HG03095 (cell line): ENCODE results near the gene CAMTA1.

Experiments used
- ATAC-seq: cut with Tn5 transposase; IDR thresholded peaks from one replicate; pipeline ENCODE4 v1.9.1; 2021; ENCODE audit warnings: moderate library complexity; ENCODE audit not compliant: unreplicated experiment

The CAMTA1 gene

GRCh38 chr1:6779089-6779805 lies 6.0 kb upstream of the CAMTA1 start:
- ATAC-seq: no peak

- ATAC-seq: no peak
Measured at GRCh38 chr1:6782151-6782550, 3.1 kb upstream of the CAMTA1 start.

GRCh38 chr1:6783221-6783620 lies 2.0 kb upstream of the CAMTA1 start:
- ATAC-seq: no peak

- ATAC-seq: no peak
Measured at GRCh38 chr1:6783936-6784559, 1.2 kb upstream of the CAMTA1 start.

DNA sequence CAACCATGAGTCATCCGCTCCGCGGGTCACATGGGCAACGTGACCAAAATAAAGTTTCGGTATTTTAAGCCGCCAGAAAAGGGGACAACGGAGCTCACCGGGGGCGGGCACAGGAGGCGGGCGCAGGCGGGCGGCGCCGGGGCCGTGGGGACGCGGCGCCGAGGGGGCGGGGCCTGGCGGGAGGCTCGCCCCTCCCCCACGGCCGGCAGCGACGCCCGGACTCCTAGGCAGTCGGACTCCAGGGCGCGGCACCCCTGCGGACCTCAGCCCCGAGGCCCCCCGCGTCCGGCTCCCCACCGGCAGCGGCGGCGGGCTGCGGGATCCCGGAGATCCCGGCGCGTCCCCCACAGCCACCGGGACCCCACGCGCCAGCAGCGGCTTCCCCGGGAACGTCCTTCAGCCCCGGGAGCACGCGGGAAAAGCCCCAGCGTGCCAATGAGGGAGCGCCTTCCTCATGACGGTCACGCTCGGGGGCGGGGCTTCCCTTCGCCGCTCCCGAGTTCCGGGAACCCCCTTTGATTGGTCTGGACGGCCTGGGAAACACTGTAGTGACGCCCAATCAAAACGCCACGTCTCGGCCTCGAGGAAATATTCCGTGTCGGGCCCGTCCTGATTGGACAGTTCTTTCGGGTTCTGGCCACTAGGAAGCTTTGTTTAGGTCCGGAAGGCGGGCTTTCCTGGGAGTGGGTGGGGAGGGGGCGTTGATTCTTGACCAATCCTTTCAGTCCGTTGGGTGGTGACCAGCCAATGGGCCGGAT lies 515 bp upstream of the CAMTA1 start:
- ATAC-seq: peak; percentile 63

DNA sequence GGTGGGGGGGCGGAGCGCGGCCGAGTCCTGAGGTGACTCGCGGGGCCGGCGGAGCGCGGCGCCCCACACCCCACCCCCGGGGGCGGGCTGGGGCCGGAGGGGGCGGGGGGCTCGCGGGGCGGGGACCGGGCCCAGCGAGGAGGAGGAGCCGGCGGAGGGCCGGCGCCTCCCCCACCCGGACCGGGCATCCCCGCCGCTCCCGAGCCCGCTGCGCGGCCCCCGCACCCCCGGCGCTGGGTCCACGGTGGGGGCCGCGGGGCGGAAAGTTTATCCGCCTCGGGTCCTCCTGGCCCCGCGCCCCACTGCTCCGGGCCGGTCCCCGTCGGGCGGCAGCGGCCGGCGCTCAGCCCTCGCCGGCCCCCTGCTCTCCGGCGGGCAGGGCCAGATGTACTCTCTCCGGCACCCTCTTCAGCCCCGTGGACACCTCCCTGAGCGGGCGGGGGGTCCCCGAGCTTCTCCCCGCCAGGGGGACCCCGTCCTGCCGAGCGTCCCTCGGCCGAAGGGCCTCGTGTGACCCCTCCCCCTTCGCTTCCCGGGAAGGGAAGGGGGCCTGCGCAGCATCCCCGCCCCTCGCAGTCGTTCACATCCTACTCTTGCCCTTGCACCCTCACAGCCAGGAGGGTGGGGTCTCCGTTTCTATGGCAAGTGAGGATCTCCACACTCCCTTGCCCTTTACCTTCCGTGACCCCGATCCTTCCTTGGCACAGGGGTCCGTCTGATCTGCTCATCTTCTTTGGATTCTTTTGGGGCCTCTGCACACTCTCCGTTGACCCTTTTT lies 663 bp downstream of the CAMTA1 start:
- ATAC-seq: no peak

- no peak for ATAC-seq
Measured at GRCh38 chr1:6788946-6789345, 3.7 kb downstream of the CAMTA1 start.

- ATAC-seq: no peak
Measured at GRCh38 chr1:6790146-6790545, 4.9 kb downstream of the CAMTA1 start.

DNA sequence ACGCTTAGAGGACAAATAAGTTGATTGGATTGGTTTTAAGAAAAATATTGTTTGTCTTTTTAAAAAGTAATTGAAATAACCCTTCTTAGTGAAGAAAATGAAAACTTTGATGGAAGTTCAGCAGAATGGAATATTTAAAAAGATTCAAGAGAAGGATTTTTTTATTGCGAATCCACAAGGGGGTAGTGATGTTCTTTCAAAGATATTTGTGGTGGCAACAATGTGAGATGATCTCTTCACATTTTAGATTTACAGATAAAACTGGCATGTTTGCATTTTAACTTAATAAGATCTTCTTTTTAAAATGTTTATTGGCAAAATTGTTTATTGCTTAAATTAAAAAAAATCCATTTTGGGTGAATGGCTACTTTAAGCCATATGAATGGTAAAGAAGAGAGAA lies 8.9 kb downstream of the CAMTA1 start:
- ATAC-seq: no peak

DNA sequence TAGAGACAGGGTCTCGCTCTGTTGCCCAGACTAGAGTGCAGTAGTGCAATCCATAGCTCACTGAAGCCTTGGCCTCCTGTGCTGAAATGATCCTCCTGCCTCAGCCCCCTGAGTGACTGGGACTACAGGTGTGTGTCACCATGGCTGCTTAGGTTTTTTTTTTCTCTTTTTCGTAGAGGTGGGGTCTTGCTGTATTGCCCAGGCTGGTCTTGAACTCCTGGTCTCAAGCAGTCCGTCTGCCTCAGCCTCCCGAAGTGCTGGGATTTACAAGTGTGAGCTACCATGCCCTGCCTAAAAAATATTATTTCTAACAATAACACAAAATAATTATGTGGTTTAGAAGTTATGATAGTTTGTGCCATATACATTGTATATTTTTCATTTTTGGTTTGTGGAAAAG lies 9.9 kb downstream of the CAMTA1 start:
- no peak for ATAC-seq

GRCh38 chr1:6795661-6796060 lies 10.4 kb downstream of the CAMTA1 start:
- no peak for ATAC-seq

GRCh38 chr1:6796095-6796494 lies 10.8 kb downstream of the CAMTA1 start:
- no peak for ATAC-seq

- ATAC-seq: no peak
Measured at GRCh38 chr1:6799499-6799898, 14.2 kb downstream of the CAMTA1 start.

DNA sequence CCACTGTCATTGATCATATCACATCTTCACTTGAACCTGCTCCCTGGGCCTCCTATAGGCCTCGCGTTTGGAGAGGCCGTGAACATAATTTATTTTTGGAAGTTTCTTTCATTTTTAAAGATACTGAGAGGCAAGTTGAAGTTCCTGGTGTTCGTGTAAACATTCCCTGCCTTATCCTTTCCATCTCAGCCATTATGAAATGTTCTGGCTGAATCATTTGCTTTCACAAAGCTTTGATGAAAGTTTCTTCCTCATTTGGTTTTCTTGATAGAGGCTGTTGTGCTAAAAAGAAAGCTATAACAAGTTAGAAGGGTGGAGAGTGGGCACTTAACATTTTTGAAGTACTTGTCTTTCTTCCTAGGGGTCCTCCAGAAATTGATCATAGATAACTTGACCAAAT lies 15.5 kb downstream of the CAMTA1 start:
- no peak for ATAC-seq

DNA sequence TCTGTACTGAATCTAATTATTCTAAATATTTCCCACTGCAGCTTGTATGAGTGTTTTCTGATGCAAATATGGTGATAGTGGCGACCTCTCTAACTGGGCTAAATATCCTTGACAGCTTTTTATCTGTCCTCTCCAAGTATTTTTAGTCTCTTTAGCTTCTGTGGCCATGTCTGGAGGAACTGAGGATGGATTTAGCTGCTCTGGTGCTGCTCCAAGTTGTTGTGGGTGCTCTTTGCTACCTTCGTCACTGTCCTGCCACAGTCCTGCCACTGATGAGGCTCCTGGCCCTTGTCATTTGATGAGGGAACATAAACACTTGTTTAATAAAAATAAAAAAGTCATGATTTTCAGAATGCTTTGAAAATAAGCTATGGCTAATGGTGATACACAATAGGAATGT lies 15.9 kb downstream of the CAMTA1 start:
- no peak for ATAC-seq

- no peak for ATAC-seq
Measured at GRCh38 chr1:6801966-6802365, 16.7 kb downstream of the CAMTA1 start.

GRCh38 chr1:6802454-6802853 lies 17.2 kb downstream of the CAMTA1 start:
- no peak for ATAC-seq

GRCh38 chr1:6802893-6803292 lies 17.6 kb downstream of the CAMTA1 start:
- ATAC-seq: no peak

- ATAC-seq: no peak
Measured at GRCh38 chr1:6803357-6803756, 18.1 kb downstream of the CAMTA1 start.

- no peak for ATAC-seq
Measured at GRCh38 chr1:6805004-6805416, 19.8 kb downstream of the CAMTA1 start.

DNA sequence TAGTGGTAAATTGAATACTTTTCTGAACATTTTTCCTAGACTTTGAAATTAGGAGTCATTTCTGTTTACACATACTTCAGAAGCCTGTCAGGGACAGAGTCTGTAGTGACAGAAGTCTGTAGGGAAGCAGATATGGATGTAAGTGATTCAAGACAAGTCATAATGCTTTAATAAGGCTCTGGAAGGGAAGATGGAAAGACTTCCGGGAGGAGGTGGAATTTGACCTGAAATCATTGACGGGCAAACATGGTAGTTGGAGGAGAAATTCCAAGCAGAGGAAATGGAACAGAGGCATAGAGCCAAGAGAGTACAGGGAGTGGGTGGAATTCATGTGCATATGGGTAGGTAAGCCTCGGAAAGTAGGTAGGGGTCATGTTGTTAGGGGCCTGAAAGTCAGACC lies 22.5 kb downstream of the CAMTA1 start:
- no peak for ATAC-seq
